ENCODE results near the gene VIPR1.

DNA sequence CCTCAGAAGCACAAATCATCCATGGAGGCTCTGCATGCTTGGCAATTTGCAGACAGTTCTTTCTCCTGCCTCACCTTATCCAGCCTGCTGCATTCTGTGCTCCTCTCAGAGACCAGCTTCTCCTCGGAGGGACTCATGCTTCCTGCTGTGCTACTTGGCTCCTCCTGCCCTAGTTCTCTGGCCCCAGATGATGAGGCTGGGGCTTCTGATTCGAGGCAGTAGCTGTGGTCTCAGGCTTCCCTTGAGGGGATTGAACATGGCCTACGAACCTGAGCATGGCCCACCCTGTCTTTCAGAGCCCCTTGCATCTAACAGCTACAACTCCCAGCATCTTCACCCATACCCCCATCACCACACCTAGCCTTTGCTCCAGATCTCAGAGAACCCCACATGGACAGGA lies 6.7 kb downstream of the VIPR1 start:
- TF ChIP-seq, protein P1, sequence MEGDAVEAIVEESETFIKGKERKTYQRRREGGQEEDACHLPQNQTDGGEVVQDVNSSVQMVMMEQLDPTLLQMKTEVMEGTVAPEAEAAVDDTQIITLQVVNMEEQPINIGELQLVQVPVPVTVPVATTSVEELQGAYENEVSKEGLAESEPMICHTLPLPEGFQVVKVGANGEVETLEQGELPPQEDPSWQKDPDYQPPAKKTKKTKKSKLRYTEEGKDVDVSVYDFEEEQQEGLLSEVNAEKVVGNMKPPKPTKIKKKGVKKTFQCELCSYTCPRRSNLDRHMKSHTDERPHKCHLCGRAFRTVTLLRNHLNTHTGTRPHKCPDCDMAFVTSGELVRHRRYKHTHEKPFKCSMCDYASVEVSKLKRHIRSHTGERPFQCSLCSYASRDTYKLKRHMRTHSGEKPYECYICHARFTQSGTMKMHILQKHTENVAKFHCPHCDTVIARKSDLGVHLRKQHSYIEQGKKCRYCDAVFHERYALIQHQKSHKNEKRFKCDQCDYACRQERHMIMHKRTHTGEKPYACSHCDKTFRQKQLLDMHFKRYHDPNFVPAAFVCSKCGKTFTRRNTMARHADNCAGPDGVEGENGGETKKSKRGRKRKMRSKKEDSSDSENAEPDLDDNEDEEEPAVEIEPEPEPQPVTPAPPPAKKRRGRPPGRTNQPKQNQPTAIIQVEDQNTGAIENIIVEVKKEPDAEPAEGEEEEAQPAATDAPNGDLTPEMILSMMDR (IDR thresholded peaks at IDR 0.05; ENCODE audit: low read depth, low read length), result no peak
- TF ChIP-seq POLR2A (IDR thresholded peaks at IDR 0.05; ENCODE audit: extremely low read depth, insufficient read length), result no peak

Measured in NB4 (cell line).